Neuronal stem cell (in vitro differentiated cells): ENCODE data around the gene RANBP3L.

Source experiments
- DNase-seq: peaks from one replicate; pipeline ENCODE4 v3.0.0-alpha.2; 2013; ENCODE audit warnings: low spot score
- H2AFZ ChIP-seq: one replicate; pipeline ENCODE4 v1.6.1; 2013; ENCODE audit warnings: mild to moderate bottlenecking, low read length, inconsistent platforms
- H2AK5ac ChIP-seq: 2 replicates; pipeline ENCODE4 v1.6.1; 2013; ENCODE audit warnings: low read depth, mild to moderate bottlenecking, inconsistent platforms, low read length, moderate library complexity, mixed read lengths
- H2BK120ac ChIP-seq: 2 replicates; pipeline ENCODE4 v1.6.1; 2013; ENCODE audit warnings: low read depth, mild to moderate bottlenecking, inconsistent platforms, low read length, moderate library complexity, mixed read lengths
- H2BK12ac ChIP-seq: one replicate; pipeline ENCODE4 v1.6.1; 2013; ENCODE audit warnings: low read length, inconsistent platforms
- H2BK15ac ChIP-seq: 2 replicates; pipeline ENCODE4 v1.6.1; 2013; ENCODE audit warnings: mild to moderate bottlenecking, low read length, inconsistent platforms, mixed read lengths
- H2BK5ac ChIP-seq: one replicate; pipeline ENCODE4 v1.6.1; 2013; ENCODE audit warnings: inconsistent platforms, mild to moderate bottlenecking, low read length, moderate library complexity
- H3K14ac ChIP-seq: one replicate; pipeline ENCODE4 v1.6.1; 2013; ENCODE audit warnings: low read length, inconsistent platforms
- H3K18ac ChIP-seq: 2 replicates; pipeline ENCODE4 v1.6.1; 2013; ENCODE audit warnings: low read length, inconsistent platforms
- H3K23ac ChIP-seq: 2 replicates; pipeline ENCODE4 v1.6.1; 2013; ENCODE audit warnings: low read depth, mild to moderate bottlenecking, mixed read lengths, low read length, inconsistent platforms; ENCODE audit not compliant: poor library complexity
- H3K27ac ChIP-seq: replicated peaks from 3 replicates; pipeline ENCODE4 v1.5.1; 2013; ENCODE audit warnings: low read length, inconsistent platforms
- H3K27me3 ChIP-seq, 3 experiments: 2 replicates each; pipeline ENCODE4 v1.6.1; 2013; ENCODE audit warnings: low read length in 3 of 3, mild to moderate bottlenecking in 2 of 3, inconsistent platforms in 1 of 3, low read depth in 1 of 3, mixed read lengths in 1 of 3, moderate library complexity in 1 of 3; ENCODE audit not compliant: control insufficient read depth in 3 of 3, insufficient read depth in 3 of 3
- H3K36me3 ChIP-seq, 2 donors: replicated peaks in 1 of 2; 2 replicates each; pipeline ENCODE4 v1.6.1; 2013; ENCODE audit warnings: low read length in 2 of 2; ENCODE audit not compliant: control insufficient read depth in 2 of 2, insufficient read depth in 2 of 2
- H3K4ac ChIP-seq: 2 replicates; pipeline ENCODE4 v1.6.1; 2013; ENCODE audit warnings: inconsistent platforms, mild to moderate bottlenecking, low read length, moderate library complexity
- H3K4me1 ChIP-seq, 2 donors: 1 replicate in 1 of 2; 2 replicates in 1 of 2; pipeline ENCODE4 v1.6.1; 2013; ENCODE audit warnings: low read length in 2 of 2, low read depth in 1 of 2; ENCODE audit not compliant: control insufficient read depth in 2 of 2, insufficient read depth in 1 of 2
- H3K4me2 ChIP-seq: one replicate; pipeline ENCODE4 v1.6.1; 2013; ENCODE audit warnings: mild to moderate bottlenecking, low read length, inconsistent platforms; ENCODE audit not compliant: insufficient read depth, poor library complexity, severe bottlenecking
- H3K4me3 ChIP-seq, 2 donors: 2 replicates each; pipeline ENCODE4 v1.5.1; 2013; ENCODE audit warnings: low read length in 2 of 2, mild to moderate bottlenecking in 2 of 2, inconsistent platforms in 1 of 2, moderate library complexity in 1 of 2
- H3K79me1 ChIP-seq: one replicate; pipeline ENCODE4 v1.6.1; 2013; ENCODE audit warnings: low read depth, mild to moderate bottlenecking, inconsistent platforms, low read length, moderate library complexity
- H3K9ac ChIP-seq: one replicate; pipeline ENCODE4 v1.6.1; 2013; ENCODE audit warnings: mild to moderate bottlenecking, low read depth, low read length, inconsistent platforms; ENCODE audit not compliant: poor library complexity
- H3K9me3 ChIP-seq, 2 donors: replicated peaks in 1 of 2; 2 replicates each; pipeline versions ENCODE3 to v1.6.1; 2013; ENCODE audit warnings: low read length in 2 of 2, mild to moderate bottlenecking in 2 of 2, inconsistent platforms in 1 of 2, low read depth in 1 of 2, mixed read lengths in 1 of 2, moderate library complexity in 1 of 2; ENCODE audit not compliant: control insufficient read depth in 2 of 2, insufficient read depth in 1 of 2
- H4K8ac ChIP-seq: one replicate; pipeline ENCODE4 v1.6.1; 2013; ENCODE audit warnings: low read depth, mild to moderate bottlenecking, inconsistent platforms, low read length, moderate library complexity
- H4K91ac ChIP-seq: one replicate; pipeline ENCODE4 v1.6.1; 2013; ENCODE audit warnings: low read length, low read depth, mild to moderate bottlenecking, inconsistent platforms; ENCODE audit not compliant: poor library complexity
- WGBS, 2 donors: extraction: QIAGEN DNeasy Blood & Tissue Kit; methylation state at CpG; one replicate each; pipeline ENCODE4 v1.1.7; 2013; ENCODE audit warnings: missing lambda C conversion rate in 2 of 2, mixed read lengths in 1 of 2; ENCODE audit not compliant: insufficient read length in 2 of 2, insufficient replicate concordance in 1 of 2; ENCODE audit errors: extremely low coverage in 2 of 2; 5-methylcytosine and 5-hydroxymethylcytosine counted together

The RANBP3L gene

GRCh38 chr5:36242534-36243485, 58.9 kb downstream of the RANBP3L start:
- no peaks in the 10 kb centered on the region for H3K79me1 ChIP-seq
- H2AK5ac ChIP-seq = no peak overlapping the region
- no peak overlapping the region for H2BK12ac ChIP-seq
- peaks cover 1 to 19% of the 10 kb centered on the region in 2 donors for H3K4me1 ChIP-seq
- H2AFZ ChIP-seq = peak overlapping the region; percentile 90
- no peak overlapping the region for H3K14ac ChIP-seq
- H3K36me3 ChIP-seq = no peaks in the 10 kb centered on the region
- H3K18ac ChIP-seq = peak overlapping the region; percentile 98
- peak overlapping the region; percentile 76 for H3K27ac ChIP-seq
- no peak overlapping the region for H2BK15ac ChIP-seq
- peaks cover 5 to 12% of the 10 kb centered on the region in 2 donors for H3K9me3 ChIP-seq
- WGBS, 2 donors = no CpG with 5 or more reads among the region's 24 CpGs
- no peak overlapping the region for H3K9ac ChIP-seq
- H2BK5ac ChIP-seq = no peak overlapping the region
- H4K91ac ChIP-seq = no peak overlapping the region
- H3K4me3 ChIP-seq = peak overlapping the region; percentile 77 to 85
- H2BK120ac ChIP-seq = no peak overlapping the region
- no peak overlapping the region for H4K8ac ChIP-seq
- peak overlapping the region; percentile 4 for H3K4ac ChIP-seq
- H3K27me3 ChIP-seq = no peaks in the 10 kb centered on the region
- no peak overlapping the region for H3K23ac ChIP-seq
- peak overlapping the region; percentile 55 for H3K4me2 ChIP-seq
- DNase-seq = no peak

DNA sequence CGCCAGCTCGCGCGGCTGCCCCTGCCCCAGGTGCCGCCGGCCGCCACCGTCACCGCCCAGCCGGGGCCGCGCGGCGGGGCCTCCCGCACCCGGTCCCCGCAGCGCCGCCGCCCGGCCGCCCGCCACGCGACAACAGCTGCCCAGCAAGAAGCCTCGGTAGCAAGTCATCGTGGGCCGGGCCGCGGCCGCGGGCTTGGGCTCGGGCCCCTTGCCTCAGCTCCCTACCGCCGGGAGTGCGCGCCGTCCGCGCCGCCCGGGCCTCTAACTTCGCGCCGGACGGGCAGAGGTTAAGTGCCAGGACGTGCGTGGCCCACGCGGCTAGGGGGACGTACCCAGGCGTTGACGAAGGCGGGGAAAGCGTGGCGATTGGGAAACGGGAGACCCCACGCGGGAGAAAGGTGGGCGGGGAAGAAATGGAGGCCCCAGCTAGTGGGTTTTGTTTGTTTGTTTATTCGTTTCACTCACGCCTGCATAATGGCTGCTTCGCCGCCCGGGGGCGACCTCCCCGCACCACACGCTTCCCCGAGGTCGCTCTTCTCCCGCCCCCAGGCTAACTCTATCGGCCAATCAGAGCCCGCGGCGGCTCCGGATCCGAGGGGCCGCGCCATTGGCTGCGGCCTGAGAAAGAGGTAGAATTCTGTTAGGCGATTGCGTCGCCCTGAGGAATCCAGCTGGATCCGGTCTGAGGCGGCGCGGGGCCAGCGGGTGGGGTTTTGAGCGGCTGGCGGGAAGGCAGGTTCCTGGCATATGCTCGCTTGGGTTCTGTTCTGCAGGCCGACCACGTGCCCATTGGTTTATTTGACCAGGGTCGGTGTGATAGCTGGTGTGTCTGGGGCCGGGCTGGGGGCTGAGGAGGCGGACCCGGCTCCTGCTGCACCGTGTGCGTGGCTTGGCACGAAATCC, 59.8 kb downstream of the RANBP3L start, which contains the start of gene NADK2:
NADK2 (minus strand) TSS at position 295 of the 903 bp plus-strand sequence; CDS start at position 168, 127 bp downstream.
- H2BK15ac ChIP-seq = peak within 1 kb of the TSS; percentile 30
- peak within 1 kb of the TSS; percentile 4 for H3K4ac ChIP-seq
- H3K27me3 ChIP-seq = no peaks in the 10 kb centered on the region
- peak within 1 kb of the TSS; percentile 59 for H3K14ac ChIP-seq
- peak within 1 kb of the TSS; percentile 29 for H3K23ac ChIP-seq
- peak; percentile 93 for DNase-seq
- no peak within 1 kb of the TSS for H4K91ac ChIP-seq
- peak within 1 kb of the TSS; percentile 96 for H3K9ac ChIP-seq
- H3K4me1 ChIP-seq = peaks cover 1 to 23% of the 10 kb centered on the region in 2 donors
- H3K27ac ChIP-seq = peak within 1 kb of the TSS; percentile 92
- H3K4me2 ChIP-seq = peak within 1 kb of the TSS; percentile 83
- peaks cover 5 to 12% of the 10 kb centered on the region in 2 donors for H3K9me3 ChIP-seq
- no peaks in the 10 kb centered on the region for H3K36me3 ChIP-seq
- H2AFZ ChIP-seq = peak within 1 kb of the TSS; percentile 90
- peak within 1 kb of the TSS; percentile 88 for H2BK5ac ChIP-seq
- H2BK120ac ChIP-seq = peak within 1 kb of the TSS; percentile 73
- no CpG with 5 or more reads among the region's 100 CpGs for WGBS, 2 donors
- H3K4me3 ChIP-seq = peak within 1 kb of the TSS; percentile 85 to 96
- no peak within 1 kb of the TSS for H2AK5ac ChIP-seq
- peak within 1 kb of the TSS; percentile 98 for H3K18ac ChIP-seq
- H3K79me1 ChIP-seq = no peaks in the 10 kb centered on the region
- H4K8ac ChIP-seq = no peak within 1 kb of the TSS
- no peak within 1 kb of the TSS for H2BK12ac ChIP-seq

GRCh38 chr5:36240779-36241630, 60.7 kb downstream of the RANBP3L start:
- H2AK5ac ChIP-seq = no peak overlapping the region
- H4K91ac ChIP-seq = no peak overlapping the region
- H3K79me1 ChIP-seq = no peaks in the 10 kb centered on the region
- H3K9ac ChIP-seq = peak overlapping the region; percentile 96
- H2BK12ac ChIP-seq = no peak overlapping the region
- H3K4me2 ChIP-seq = peak overlapping the region; percentile 83
- peak overlapping the region; percentile 85 to 96 for H3K4me3 ChIP-seq
- peaks cover 1 to 23% of the 10 kb centered on the region in 2 donors for H3K4me1 ChIP-seq
- no CpG with 5 or more reads among the region's 61 CpGs for WGBS, 2 donors
- H3K14ac ChIP-seq = peak overlapping the region; percentile 9
- peaks cover 5 to 12% of the 10 kb centered on the region in 2 donors for H3K9me3 ChIP-seq
- peak overlapping the region; percentile 97 for H3K18ac ChIP-seq
- H3K36me3 ChIP-seq = no peaks in the 10 kb centered on the region
- H2BK15ac ChIP-seq = peak overlapping the region; percentile 30
- DNase-seq = peak; percentile 60
- H3K27ac ChIP-seq = peak overlapping the region; percentile 92
- no peaks in the 10 kb centered on the region for H3K27me3 ChIP-seq
- peak overlapping the region; percentile 88 for H2BK5ac ChIP-seq
- peak overlapping the region; percentile 90 for H2AFZ ChIP-seq
- no peak overlapping the region for H4K8ac ChIP-seq
- peak overlapping the region; percentile 29 for H3K23ac ChIP-seq
- peak overlapping the region; percentile 73 for H2BK120ac ChIP-seq
- no peak overlapping the region for H3K4ac ChIP-seq
